HG02973 (cell line): ENCODE data around the gene MLLT6.
A peak's percentile ranks its signal among the peaks of the same experiment; 100 is the strongest.

ENCODE experiments used
- ATAC-seq: cut with Tn5 transposase; IDR thresholded peaks from one replicate; pipeline ENCODE4 v1.9.1; 2021; ENCODE audit warnings: moderate library complexity; ENCODE audit not compliant: unreplicated experiment

Gene MLLT6

GRCh38 chr17:38674749-38675615, 30.1 kb upstream of the MLLT6 start, which contains the start of gene EPOP:
Gene EPOP (minus strand): TSS chr17:38674957. CDS start chr17:38674495, 462 bp downstream.
- peak; percentile 52 for ATAC-seq

- no peak for ATAC-seq
Observed at GRCh38 chr17:38676706-38677504, 28.2 kb upstream of the MLLT6 start.

- no peak for ATAC-seq
Observed at GRCh38 chr17:38677819-38678218, 27.3 kb upstream of the MLLT6 start.

GRCh38 chr17:38681096-38681495, 24.0 kb upstream of the MLLT6 start:
- no peak for ATAC-seq

- no peak for ATAC-seq
Observed at GRCh38 chr17:38685491-38685890, 19.6 kb upstream of the MLLT6 start.

- ATAC-seq = no peak
Observed at GRCh38 chr17:38687286-38687685, 17.8 kb upstream of the MLLT6 start.

- ATAC-seq = no peak
Observed at GRCh38 chr17:38690386-38690785, 14.7 kb upstream of the MLLT6 start.

- ATAC-seq = no peak
Observed at GRCh38 chr17:38691154-38691553, 13.9 kb upstream of the MLLT6 start.

- no peak for ATAC-seq
Observed at GRCh38 chr17:38693700-38694329, 11.3 kb upstream of the MLLT6 start.

GRCh38 chr17:38697061-38697820, 7.8 kb upstream of the MLLT6 start:
- ATAC-seq = no peak

GRCh38 chr17:38698760-38699159, 6.3 kb upstream of the MLLT6 start:
- no peak for ATAC-seq

GRCh38 chr17:38701504-38702165, 3.4 kb upstream of the MLLT6 start:
- ATAC-seq = peak; percentile 29

- ATAC-seq = no peak
Observed at GRCh38 chr17:38702166-38702915, 2.7 kb upstream of the MLLT6 start.

- ATAC-seq = no peak
Observed at GRCh38 chr17:38702916-38703741, 1.9 kb upstream of the MLLT6 start.

GRCh38 chr17:38703742-38704605, 1.1 kb upstream of the MLLT6 start:
- ATAC-seq = no peak

GRCh38 chr17:38705523-38705802, 390 bp downstream of the MLLT6 start:
- ATAC-seq = no peak

- no peak for ATAC-seq
Observed at GRCh38 chr17:38705803-38706504, 881 bp downstream of the MLLT6 start.
